ENCODE data around the gene DCUN1D1.

DCUN1D1 gene

DNA sequence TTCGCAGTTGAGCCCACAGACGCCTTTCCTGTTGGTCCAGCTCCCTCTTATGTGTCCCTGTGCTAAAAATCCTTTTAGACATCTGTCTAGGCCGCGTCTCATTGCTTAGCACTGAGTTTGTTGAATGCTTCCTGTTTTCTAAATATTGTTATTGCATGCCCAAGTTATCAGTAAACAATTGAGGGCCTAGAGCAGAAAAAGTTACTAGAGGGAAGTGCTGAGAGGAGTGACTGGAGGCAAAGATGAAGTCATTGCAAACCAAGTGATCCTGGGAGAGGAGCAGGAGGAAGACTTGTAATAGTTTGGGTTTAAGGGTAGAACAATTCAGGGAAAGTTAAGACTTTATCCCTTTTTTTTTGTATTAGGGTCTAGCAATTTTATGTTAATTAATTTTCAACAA, 88.1 kb downstream of the DCUN1D1 start:
- no peak for DNase-seq (ENCODE audit: low read depth in 3 of 3)

DNA sequence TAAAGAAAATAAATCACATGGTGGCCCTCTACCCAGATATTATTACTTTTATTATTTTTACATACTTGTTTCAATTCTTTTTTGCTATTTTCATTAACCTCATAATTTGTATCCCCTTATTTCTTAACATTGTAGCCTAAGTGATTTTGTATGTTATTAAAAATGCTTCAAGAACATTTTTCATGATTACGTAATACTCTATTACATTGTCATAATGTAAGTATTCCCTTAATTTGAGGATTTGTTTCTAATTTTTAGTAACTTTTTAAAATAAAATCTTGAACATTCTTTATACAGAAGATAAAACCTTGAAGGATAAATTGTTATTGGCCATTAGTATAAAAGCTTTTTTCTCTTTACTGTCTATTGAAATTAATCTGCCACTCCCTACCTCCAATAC, 89.0 kb downstream of the DCUN1D1 start:
- DNase-seq (ENCODE audit: low read depth in 3 of 3), result no peak

DNA sequence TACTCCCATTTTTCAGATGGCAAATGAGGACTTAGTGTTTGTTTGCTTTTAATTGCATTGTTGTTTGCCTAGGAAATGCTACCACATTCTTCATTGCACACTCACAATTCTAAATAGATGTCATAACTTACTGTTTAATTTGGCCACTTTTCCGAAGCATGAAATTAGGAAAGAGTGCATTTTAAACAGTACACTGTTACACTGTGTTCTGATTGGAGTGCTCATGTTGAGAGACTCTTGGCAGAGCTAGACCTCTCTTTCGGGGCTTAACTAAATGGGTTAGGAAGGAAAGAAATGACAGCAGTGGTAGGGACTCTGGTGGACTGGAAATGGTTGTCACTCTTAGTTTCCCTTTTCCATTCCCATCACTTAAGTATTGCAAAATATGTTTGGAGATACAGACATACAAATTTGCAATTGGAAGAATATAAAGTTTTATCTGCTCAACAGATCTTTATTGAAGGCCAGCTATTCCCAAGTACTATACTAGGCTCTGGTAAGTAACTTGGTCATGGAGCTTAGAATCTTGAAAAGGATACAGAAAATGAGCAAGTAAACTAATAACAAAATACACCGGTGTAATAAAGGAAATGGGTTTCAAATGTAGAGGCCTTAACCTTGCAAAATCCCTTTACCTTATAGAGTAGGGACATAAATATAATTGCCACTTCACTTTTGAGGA, 90.2 kb downstream of the DCUN1D1 start:
- no peak for DNase-seq (ENCODE audit: low read depth in 3 of 3)
